ENCODE results near the gene LBP. TPM values are rescaled to one million over a fixed set of nuclear protein-coding genes. Genes with fewer than 3 reads are reported as not detected.

The LBP gene
- total RNA-seq, 1 experiment from 2014 or later, result 0.15 TPM

GRCh38 chr20:38346741-38347140 is 459 bp downstream of the LBP start:
- no peaks in the 10 kb centered on the region for H4K20me1 ChIP-seq (ENCODE audit: insufficient read depth)
- ChIA-PET CTCF (no interaction called here), RAD21 (ENCODE audit: low non-redundant PET in 1 of 2, low total read pairs in 2 of 2, uncharacterized antibody in 2 of 2, unreplicated experiment in 2 of 2) (no interaction called here)

GRCh38 chr20:38349856-38350255 is 3.6 kb downstream of the LBP start:
- H3K4me3 ChIP-seq (replicated peaks in 1 of 2; ENCODE audit: low read depth in 1 of 2, low read length in 2 of 2), result no peak overlapping the region
- no peak overlapping the region for H3K4me2 ChIP-seq (ENCODE audit: low read length)
- H3K9ac ChIP-seq (ENCODE audit: low read length), result no peak overlapping the region
- BruUV-seq (replicated peaks), result no TSS peak
- H3K36me3 ChIP-seq (ENCODE audit: control insufficient read depth in 1 of 2, insufficient read depth in 2 of 2, low read length in 2 of 2), result no peaks in the 10 kb centered on the region
- DNase-seq (ENCODE audit: low read depth, low spot score) (no peak), ATAC-seq (no peak)
- H3K9me2 ChIP-seq (ENCODE audit: insufficient read depth), result no peaks in the 10 kb centered on the region
- H3K79me2 ChIP-seq (ENCODE audit: insufficient read depth, low read length), result no peaks in the 10 kb centered on the region
- no peak overlapping the region for H3K27ac ChIP-seq (ENCODE audit: low read depth, low read length)
- H4K20me1 ChIP-seq (ENCODE audit: insufficient read depth), result no peaks in the 10 kb centered on the region
- CTCF ChIA-PET, result no interaction called here
- H3K27me3 ChIP-seq (ENCODE audit: insufficient read depth, low read length), result no peaks in the 10 kb centered on the region
- TF ChIP-seq ELF1 (IDR thresholded peaks at IDR 0.05; ENCODE audit: borderline replicate concordance, low read depth), result no peak
- TF ChIP-seq EZH2phosphoT487 (IDR thresholded peaks at IDR 0.05; ENCODE audit: borderline replicate concordance), result no peak
- no peak for TF ChIP-seq JUND (IDR thresholded peaks at IDR 0.05)
- no peak for TF ChIP-seq CTCF (IDR thresholded peaks at IDR 0.05 in 2 of 3, conservative IDR thresholded peaks at IDR 0.05 in 1 of 3; ENCODE audit: borderline replicate concordance in 1 of 3, insufficient read depth in 1 of 3, low read depth in 2 of 3, low read length in 2 of 3)
- TF ChIP-seq ZNF274 (IDR thresholded peaks at IDR 0.05; ENCODE audit: low read depth, low read length), result no peak
- TF ChIP-seq EZH2 (IDR thresholded peaks at IDR 0.05), result no peak
- H3K9me3 ChIP-seq (ENCODE audit: control insufficient read depth in 1 of 2, insufficient read depth in 1 of 2, low read depth in 1 of 2, low read length in 2 of 2), result no peaks in the 10 kb centered on the region
- H2AFZ ChIP-seq (ENCODE audit: low read depth, low read length, poor library complexity, severe bottlenecking), result no peak overlapping the region
- POLR2A ChIA-PET, result no interaction called here
- no peaks in the 10 kb centered on the region for H3K4me1 ChIP-seq (ENCODE audit: control insufficient read depth in 1 of 2, insufficient read depth in 2 of 2, low read length in 2 of 2)
- intact Hi-C loops (cut with micrococcal nuclease), result no loop called here
- RAD21 ChIA-PET (ENCODE audit: low non-redundant PET in 1 of 2, low total read pairs in 2 of 2, uncharacterized antibody in 2 of 2, unreplicated experiment in 2 of 2), result no interaction called here

More at GRCh38 chr20:38346741-38347140, 459 bp downstream of the LBP start:
- Histone ChIP-seq H3K4me1 (ENCODE audit: control insufficient read depth in 1 of 2, insufficient read depth in 2 of 2, low read length in 2 of 2) (no peaks in the 10 kb centered on the region), H3K9me3 (ENCODE audit: control insufficient read depth in 1 of 2, insufficient read depth in 1 of 2, low read depth in 1 of 2, low read length in 2 of 2) (no peaks in the 10 kb centered on the region), H3K27ac (ENCODE audit: low read depth, low read length) (no peak overlapping the region), H3K9me2 (ENCODE audit: insufficient read depth) (no peaks in the 10 kb centered on the region), H3K27me3 (ENCODE audit: insufficient read depth, low read length) (no peaks in the 10 kb centered on the region), H2AFZ (ENCODE audit: low read depth, low read length, poor library complexity, severe bottlenecking) (no peak overlapping the region), H3K79me2 (ENCODE audit: insufficient read depth, low read length) (no peaks in the 10 kb centered on the region), H3K4me2 (ENCODE audit: low read length) (no peak overlapping the region), H3K9ac (ENCODE audit: low read length) (no peak overlapping the region), H3K4me3 (replicated peaks in 1 of 2; ENCODE audit: low read depth in 1 of 2, low read length in 2 of 2) (no peak overlapping the region), H3K36me3 (ENCODE audit: control insufficient read depth in 1 of 2, insufficient read depth in 2 of 2, low read length in 2 of 2) (no peaks in the 10 kb centered on the region)
- no TSS peak for BruUV-seq (replicated peaks)
- TF ChIP-seq YY1 (IDR thresholded peaks at IDR 0.05; ENCODE audit: extremely low read depth, insufficient replicate concordance, low read depth, low read length), result no peak
- TF ChIP-seq JUND (IDR thresholded peaks at IDR 0.05), result no peak
- TF ChIP-seq ATF3 (IDR thresholded peaks at IDR 0.05), result no peak
- intact Hi-C loops (cut with micrococcal nuclease), result no loop called here
- no peak for ATAC-seq
- POLR2A ChIA-PET, result no interaction called here
- no peak for DNase-seq (ENCODE audit: low read depth, low spot score)

All from HCT116 (cell line).